ENCODE data around the gene IGFN1. TPM values are rescaled to one million over a fixed set of nuclear protein-coding genes. Genes with fewer than 3 reads are reported as not detected.
A peak's percentile ranks its signal among the peaks of the same experiment; 100 is the strongest.

The IGFN1 gene
- total and polyA plus RNA-seq, 8 donors = 0.60 to 3.0 (median 0.95) TPM

- Histone ChIP-seq H3K27ac (no peak overlapping the region), H3K9me3 (no peaks in the 10 kb centered on the region), H3K27me3 (peaks cover 0 to 9% of the 10 kb centered on the region in 2 donors), H3K4me3 (no peak overlapping the region), H3K4me1 (no peaks in the 10 kb centered on the region), H3K36me3 (no peaks in the 10 kb centered on the region)
- DNase-seq (no peak), ATAC-seq (no peak)
- no peak for TF ChIP-seq CTCF (IDR thresholded peaks at IDR 0.05)
- intact Hi-C loops (cut with DNase I) = no loop called here
Measured at GRCh38 chr1:201272799-201273198, 82.2 kb downstream of the IGFN1 start.

DNA sequence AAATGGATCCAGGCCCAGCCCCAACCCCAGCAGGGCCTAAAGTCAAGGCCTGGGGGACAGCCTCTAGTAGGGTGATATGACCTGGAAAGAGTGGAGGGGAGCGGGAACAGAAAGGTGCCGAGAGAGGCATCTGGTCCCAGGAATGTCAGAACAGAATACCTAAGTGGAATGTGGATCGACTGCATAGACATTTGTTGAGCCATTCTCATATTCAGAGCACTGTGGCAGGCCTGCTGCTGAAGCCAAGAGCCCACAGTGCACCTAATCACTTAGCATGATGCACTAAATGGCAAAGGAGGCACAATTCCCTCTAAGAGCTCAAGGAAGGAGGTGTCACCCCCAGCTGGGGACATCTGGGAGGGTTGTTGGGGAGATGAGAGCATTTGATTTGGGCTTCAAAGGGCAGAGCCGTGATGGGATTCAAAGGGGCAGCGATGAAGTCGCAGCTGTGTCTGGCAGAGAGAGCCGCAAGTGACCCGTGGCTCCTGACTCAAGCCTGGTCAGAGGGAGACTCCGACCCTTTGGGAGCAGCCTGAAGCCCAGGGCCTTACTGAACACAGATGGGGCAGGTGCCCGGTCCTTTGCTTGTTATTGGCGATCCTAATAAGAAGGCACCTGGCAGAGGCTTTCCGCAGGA, 84.1 kb downstream of the IGFN1 start:
- intact Hi-C loops (cut with DNase I) = no loop called here
- H3K36me3 ChIP-seq = no peaks in the 10 kb centered on the region
- H3K27ac ChIP-seq = no peak overlapping the region
- no peaks in the 10 kb centered on the region for H3K4me1 ChIP-seq
- ATAC-seq (no peak), DNase-seq (no peak)
- no peaks in the 10 kb centered on the region for H3K9me3 ChIP-seq
- H3K4me3 ChIP-seq = no peak overlapping the region
- no peak for TF ChIP-seq CTCF (IDR thresholded peaks at IDR 0.05)
- peaks cover 0 to 5% of the 10 kb centered on the region in 2 donors for H3K27me3 ChIP-seq

DNA sequence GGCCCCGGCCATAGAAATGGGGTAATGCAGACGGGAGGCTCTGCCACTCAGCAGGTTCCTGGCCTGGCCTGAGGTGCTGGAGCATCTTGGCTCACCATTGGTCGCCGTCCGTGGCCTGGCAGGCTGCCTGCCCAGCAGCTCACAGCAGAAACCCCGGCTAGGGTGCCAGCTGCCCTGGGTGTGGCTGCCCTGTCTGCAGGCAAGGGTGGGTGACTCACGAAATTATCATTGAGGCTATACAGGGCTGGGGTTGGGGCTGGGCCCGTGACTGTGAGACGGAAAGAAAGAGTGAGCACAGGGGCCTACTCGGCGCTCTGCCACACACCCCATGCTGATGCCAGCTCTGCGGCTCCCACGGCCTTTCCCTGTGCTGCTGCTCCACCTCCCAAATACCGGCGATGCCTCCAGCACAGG, 84.6 kb downstream of the IGFN1 start:
- intact Hi-C loops (cut with DNase I) = no loop called here
- no peak for TF ChIP-seq CTCF (IDR thresholded peaks at IDR 0.05)
- Histone ChIP-seq H3K4me1 (no peaks in the 10 kb centered on the region), H3K27ac (no peak overlapping the region), H3K36me3 (no peaks in the 10 kb centered on the region), H3K27me3 (peaks cover 0 to 6% of the 10 kb centered on the region in 2 donors), H3K9me3 (no peaks in the 10 kb centered on the region), H3K4me3 (no peak overlapping the region)
- ATAC-seq (peak; percentile 67), DNase-seq (no peak)

DNA sequence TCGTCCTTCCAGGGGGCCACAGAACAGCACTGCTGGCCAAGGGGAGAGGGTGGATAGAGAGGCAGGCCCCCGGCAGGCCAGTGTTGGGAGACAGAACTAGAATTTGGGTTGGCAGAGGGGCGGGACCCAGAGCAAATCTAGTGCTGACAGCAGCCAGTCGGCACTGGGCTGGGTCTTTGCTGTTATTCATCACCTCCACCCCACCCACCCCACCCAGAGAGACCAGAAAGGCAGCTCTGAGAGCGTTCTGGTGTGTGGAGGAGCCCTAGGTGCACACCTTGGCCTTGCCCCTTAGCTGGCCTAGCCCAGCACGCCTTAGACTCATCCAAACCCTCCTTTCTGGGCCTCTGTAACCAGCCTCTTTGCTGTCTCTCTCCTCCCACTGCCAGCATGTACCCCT, 86.3 kb downstream of the IGFN1 start:
- no peak for ATAC-seq
- Histone ChIP-seq H3K4me3 (no peak overlapping the region), H3K27ac (no peak overlapping the region), H3K36me3 (no peaks in the 10 kb centered on the region), H3K9me3 (no peaks in the 10 kb centered on the region), H3K27me3 (peaks cover 0 to 22% of the 10 kb centered on the region in 2 donors), H3K4me1 (no peaks in the 10 kb centered on the region)
- intact Hi-C loops (cut with DNase I) = no loop called here
- no peak for DNase-seq
- no peak for TF ChIP-seq CTCF (IDR thresholded peaks at IDR 0.05)

DNA sequence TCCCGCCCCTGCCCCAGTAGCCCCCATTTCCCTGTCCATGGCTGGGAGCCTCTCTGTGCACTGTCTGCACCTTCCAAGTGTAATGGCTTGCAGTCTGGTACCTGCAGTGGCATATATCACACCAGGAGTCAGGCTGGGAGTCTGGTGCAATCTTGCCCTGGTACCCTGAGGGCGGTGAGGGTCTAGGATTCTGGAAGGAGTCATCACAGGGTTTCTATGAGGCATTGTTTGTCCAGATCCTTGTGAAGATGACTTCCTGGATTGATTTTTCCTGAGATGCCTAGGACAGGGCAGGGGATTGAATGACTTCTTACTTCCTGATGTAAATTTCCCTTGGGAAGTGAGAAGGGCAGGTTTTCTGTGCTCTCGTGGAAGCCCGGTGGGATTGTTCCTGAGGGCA, 86.8 kb downstream of the IGFN1 start:
- no peaks in the 10 kb centered on the region for H3K9me3 ChIP-seq
- no peak for TF ChIP-seq CTCF (IDR thresholded peaks at IDR 0.05)
- no peaks in the 10 kb centered on the region for H3K36me3 ChIP-seq
- peaks cover 2 to 27% of the 10 kb centered on the region in 2 donors for H3K27me3 ChIP-seq
- intact Hi-C loops (cut with DNase I) = no loop called here
- H3K27ac ChIP-seq = no peak overlapping the region
- DNase-seq (no peak), ATAC-seq (no peak)
- no peaks in the 10 kb centered on the region for H3K4me1 ChIP-seq
- no peak overlapping the region for H3K4me3 ChIP-seq

Other genes with a start within 250 kb of the IGFN1 start
- 1 to 10 TPM; 2.0 to 7.9 TPM for gene KIF21B, start 167.1 kb upstream of the IGFN1 start, total RNA-seq
- gene KIF21B, start 167.1 kb upstream of the IGFN1 start, polyA plus RNA-seq (ENCODE audit: insufficient read length in 6 of 6) = 10 to 100 TPM in 3 of 6 donors, 1 to 10 TPM in 3; 5.9 to 15.1 (median 10.5) TPM
- under 1 TPM in 1 of 2 donors, not detected in 1; 0.12 TPM for gene CACNA1S, start 78.4 kb upstream of the IGFN1 start, total RNA-seq
- gene CACNA1S, start 78.4 kb upstream of the IGFN1 start, polyA plus RNA-seq (ENCODE audit: insufficient read length in 6 of 6) = under 1 TPM; 0.10 to 0.17 (median 0.12) TPM
- gene ASCL5, start 63.6 kb upstream of the IGFN1 start, total RNA-seq = 1 to 10 TPM in 1 of 2 donors, under 1 TPM in 1; 0.21 to 1.0 TPM
- under 1 TPM; 0.23 to 0.73 (median 0.58) TPM for gene ASCL5, start 63.6 kb upstream of the IGFN1 start, polyA plus RNA-seq (ENCODE audit: insufficient read length in 6 of 6)
- 10 to 100 TPM; 64.0 to 74.3 TPM for gene TMEM9, start 36.4 kb upstream of the IGFN1 start, total RNA-seq
- gene TMEM9, start 36.4 kb upstream of the IGFN1 start, polyA plus RNA-seq (ENCODE audit: insufficient read length in 6 of 6) = 100 to 1,000 TPM; 131 to 148 (median 135) TPM
- 1 to 10 TPM; 2.1 to 2.8 TPM for gene PKP1, start 92.7 kb downstream of the IGFN1 start, total RNA-seq
- gene PKP1, start 92.7 kb downstream of the IGFN1 start, polyA plus RNA-seq (ENCODE audit: insufficient read length in 6 of 6) = under 1 TPM; 0.17 to 0.29 (median 0.18) TPM
- gene TNNT2, start 186.9 kb downstream of the IGFN1 start, total RNA-seq = 1 to 10 TPM; 5.0 to 6.5 TPM
- 1 to 10 TPM; 3.2 to 5.8 (median 4.7) TPM for gene TNNT2, start 186.9 kb downstream of the IGFN1 start, polyA plus RNA-seq (ENCODE audit: insufficient read length in 6 of 6)
- 10 to 100 TPM; 20.1 to 37.6 TPM for gene LAD1, start 208.5 kb downstream of the IGFN1 start, total RNA-seq
- gene LAD1, start 208.5 kb downstream of the IGFN1 start, polyA plus RNA-seq (ENCODE audit: insufficient read length in 6 of 6) = 10 to 100 TPM; 11.5 to 12.6 (median 11.8) TPM
- under 1 TPM in 1 of 2 donors, not detected in 1; 0.38 TPM for gene TNNI1, start 230.9 kb downstream of the IGFN1 start, total RNA-seq
- under 1 TPM; 0.34 to 0.87 (median 0.61) TPM for gene TNNI1, start 230.9 kb downstream of the IGFN1 start, polyA plus RNA-seq (ENCODE audit: insufficient read length in 6 of 6)

Measured in left lung (tissue), 10 donors.